GM06990 (cell line): ENCODE data around the gene CFAP65.

ENCODE experiments used
- DNase-seq: peaks from one replicate; pipeline ENCODE4 v3.0.0-alpha.2; 2011; ENCODE audit not compliant: insufficient read length; ENCODE audit errors: extremely low read depth
- H3K27me3 ChIP-seq: replicated peaks from 2 replicates; pipeline ENCODE4 v1.6.0; 2011; ENCODE audit warnings: low read length; ENCODE audit not compliant: control insufficient read depth, insufficient read depth
- H3K36me3 ChIP-seq: 2 replicates; pipeline ENCODE4 v1.5.1; 2011; ENCODE audit warnings: low read length; ENCODE audit not compliant: control insufficient read depth, insufficient read depth
- H3K4me3 ChIP-seq: replicated peaks from 2 replicates; pipeline ENCODE4 v1.5.1; 2011; ENCODE audit warnings: low read depth, mild to moderate bottlenecking, control low read depth, low read length
- CTCF ChIP-seq: IDR thresholded peaks from 2 replicates; pipeline ENCODE4 v1.5.1; 2011; ENCODE audit warnings: low read length, control low read depth, mild to moderate bottlenecking, inconsistent platforms; ENCODE audit not compliant: insufficient read depth, poor library complexity, severe bottlenecking

CFAP65 gene

GRCh38 chr2:218961229-218961628 lies 80.1 kb downstream of the CFAP65 start:
- no peak overlapping the region for H3K4me3 ChIP-seq

GRCh38 chr2:218960309-218961165 lies 80.8 kb downstream of the CFAP65 start:
- no peak for TF ChIP-seq CTCF
- peaks cover 1% of the 10 kb centered on the region for H3K27me3 ChIP-seq
- DNase-seq, result peak; percentile 35
- no peaks in the 10 kb centered on the region for H3K36me3 ChIP-seq
- H3K4me3 ChIP-seq, result no peak overlapping the region

More at GRCh38 chr2:218961229-218961628, 80.1 kb downstream of the CFAP65 start:
- TF ChIP-seq CTCF, result no peak
- Histone ChIP-seq H3K36me3 (no peaks in the 10 kb centered on the region), H3K27me3 (peaks cover 1% of the 10 kb centered on the region)
- no peak for DNase-seq

- TF ChIP-seq CTCF, result no peak
- H3K27me3 ChIP-seq, result peaks cover 1% of the 10 kb centered on the region
- no peak for DNase-seq
- peak overlapping the region; percentile 71 for H3K4me3 ChIP-seq
- no peaks in the 10 kb centered on the region for H3K36me3 ChIP-seq
Measured at GRCh38 chr2:218959761-218960308, 81.5 kb downstream of the CFAP65 start.

GRCh38 chr2:218959141-218959731 lies 82.1 kb downstream of the CFAP65 start, which contains the start of gene CDK5R2:
Gene CDK5R2, plus strand, starts transcription at chr2:218959666. Its CDS starts 155 bp downstream, at chr2:218959821.
- DNase-seq, result peak; percentile 88
- Histone ChIP-seq H3K36me3 (no peaks in the 10 kb centered on the region), H3K4me3 (peak within 1 kb of the TSS; percentile 71), H3K27me3 (peaks cover 1% of the 10 kb centered on the region)
- TF ChIP-seq CTCF, result no peak

GRCh38 chr2:218958276-218958675 lies 83.0 kb downstream of the CFAP65 start:
- DNase-seq, result no peak
- H3K4me3 ChIP-seq, result no peak overlapping the region
- H3K36me3 ChIP-seq, result no peaks in the 10 kb centered on the region
- H3K27me3 ChIP-seq, result peaks cover 1% of the 10 kb centered on the region
- TF ChIP-seq CTCF, result no peak
